H1 (cell line): ENCODE results near the gene NDST3. TPM values are rescaled to one million over a fixed set of nuclear protein-coding genes. Genes with fewer than 3 reads are reported as not detected.

Source experiments
- CHD7 ChIP-seq: fragments of 300-600 bp; sonication (generic); IDR thresholded peaks from 2 replicates; pipeline ENCODE4 v1.7.1; 2012; ENCODE audit warnings: low read length, moderate library complexity, mild to moderate bottlenecking, inconsistent platforms; ENCODE audit not compliant: insufficient replicate concordance
- CTCF ChIP-seq, 3 experiments: IDR thresholded peaks; 1 replicate in 2 of 3; 2 replicates in 1 of 3; pipeline versions ENCODE4 v1.5.1 to v1.6.1; 2011; ENCODE audit warnings: low read length in 3 of 3, mild to moderate bottlenecking in 3 of 3, inconsistent platforms in 2 of 3, low read depth in 1 of 3, moderate library complexity in 1 of 3; ENCODE audit not compliant: insufficient read depth in 1 of 3; ENCODE audit errors: control extremely low read depth in 1 of 3
- KDM5A ChIP-seq: fragments of 200-600 bp; IDR thresholded peaks from 2 replicates; pipeline ENCODE4 v1.7.1; 2012; ENCODE audit warnings: mild to moderate bottlenecking, low read length, inconsistent platforms, mixed read lengths
- NRF1 ChIP-seq: IDR thresholded peaks from 2 replicates; pipeline ENCODE4 v1.6.1; 2011; ENCODE audit warnings: mild to moderate bottlenecking, low read depth, low read length, improper control_type of control experiment
- polyA plus RNA-seq, 7 experiments: library from polyadenylated mRNA; depleted of rRNA in 3 of 7; stranded (reverse) in 5 of 7; unstranded in 2 of 7; fragments of >200 nt in 5 of 7; fragments of 200-250 nt in 2 of 7; gene quantifications; 1 replicate in 5 of 7; 2 replicates in 1 of 7; 4 replicates in 1 of 7; pipeline versions ENCODE4 v1.2.1 to v1.2.3, GENCODE V29; 2011 to 2013; ENCODE audit warnings: missing spikeins in 2 of 7, mixed read lengths in 2 of 7
- total RNA-seq: library from RNA; stranded (reverse); fragmentation: NEBNext Ultra II Directional; extraction: Animal tissue kit (Norgen Biotek cat#: 25700); gene quantifications from 2 replicates; pipeline ENCODE4 v1.2.1, GENCODE V29; 2021

Gene NDST3
- total and polyA plus RNA-seq, 2 of the 8 experiments (the other 6 are each of a cell fraction or from before 2014, with no cell fraction given) = 0.35 to 0.60 TPM

- TF ChIP-seq CHD7 (no peak), CTCF (IDR thresholded peaks at IDR 0.05; ENCODE audit: control extremely low read depth in 1 of 3, insufficient read depth in 1 of 3, low read depth in 1 of 3, low read length in 3 of 3) (no peak), NRF1 (no peak), KDM5A (no peak)
- TF ChIP-seq, all 59 proteins: peak for 0
Observed at GRCh38 chr4:118173126-118173525, 138.8 kb downstream of the NDST3 start (continued).
